HepG2 (cell line): ENCODE measurements around the gene NEURL1.

Experiments
- CTCF ChIP-seq: sonication (generic); formaldehyde crosslinking; IDR thresholded peaks from 2 replicates; pipeline ENCODE4 v1.5.0; 2020; ENCODE audit warnings: mild to moderate bottlenecking, missing genetic modification reagents, moderate library complexity
- HCFC1 ChIP-seq: fragments of 150-350 bp; IDR thresholded peaks from 2 replicates; pipeline ENCODE4 v1.6.1; 2014; ENCODE audit warnings: low read depth, low read length
- HMG20B ChIP-seq: conservative IDR thresholded peaks from 2 replicates; pipeline ENCODE4 v1.6.1; 2016; ENCODE audit warnings: missing genetic modification reagents, missing compliant biosample characterization
- HMGXB4 ChIP-seq, 2 experiments: sonication (generic) in 1 of 2; formaldehyde crosslinking in 1 of 2; IDR thresholded peaks; 2 replicates each; pipeline versions ENCODE4 v1.4.0 to v1.6.1; 2018 to 2020; ENCODE audit warnings: missing genetic modification reagents in 2 of 2, borderline replicate concordance in 1 of 2, low read depth in 1 of 2, mild to moderate bottlenecking in 1 of 2, missing biosample characterization in 1 of 2
- HOXA7 ChIP-seq: sonication (generic); formaldehyde crosslinking; IDR thresholded peaks from 2 replicates; pipeline ENCODE4 v1.8.1; 2022; ENCODE audit warnings: mild to moderate bottlenecking, missing genetic modification reagents, moderate library complexity
- IRF1 ChIP-seq: sonication (generic); formaldehyde crosslinking; IDR thresholded peaks from 2 replicates; pipeline ENCODE4 v1.4.0; 2020; ENCODE audit warnings: low read depth, mild to moderate bottlenecking, missing genetic modification reagents
- KLF11 ChIP-seq: IDR thresholded peaks from 2 replicates; pipeline ENCODE4 v1.6.1; 2016; ENCODE audit warnings: missing compliant biosample characterization
- MAFK ChIP-seq, 2 experiments: IDR thresholded peaks in 1 of 2; conservative IDR thresholded peaks in 1 of 2; 2 replicates each; pipeline ENCODE4 v1.6.1; 2011; ENCODE audit warnings: improper control_type of control experiment in 2 of 2, low read length in 2 of 2
- POLR2A ChIP-seq, 2 experiments: IDR thresholded peaks; 2 replicates each; pipeline ENCODE4 v1.6.1; 2011; ENCODE audit warnings: low read depth in 2 of 2, low read length in 2 of 2, mild to moderate bottlenecking in 1 of 2, moderate library complexity in 1 of 2; ENCODE audit not compliant: insufficient read depth in 1 of 2
- POLR2AphosphoS2 ChIP-seq: IDR thresholded peaks from 2 replicates; pipeline ENCODE4 v1.6.1; 2011; ENCODE audit warnings: low read depth, low read length, improper control_type of control experiment
- REST ChIP-seq, 2 experiments: IDR thresholded peaks; 2 replicates each; pipeline ENCODE4 v1.6.1; 2011 to 2012; ENCODE audit warnings: low read length in 2 of 2, borderline replicate concordance in 1 of 2, low read depth in 1 of 2, mild to moderate bottlenecking in 1 of 2, moderate library complexity in 1 of 2
- TF ChIP-seq, protein P1 (sequence below): sonication (generic); formaldehyde crosslinking; IDR thresholded peaks from 2 replicates; pipeline ENCODE4 v1.4.0; 2020; ENCODE audit warnings: missing genetic modification reagents, borderline replicate concordance

GRCh38 chr10:103499881-103500280 is 6.4 kb downstream of the NEURL1 start:
- TF ChIP-seq REST (IDR thresholded peaks at IDR 0.05; ENCODE audit: borderline replicate concordance in 1 of 2, low read depth in 1 of 2, low read length in 2 of 2) = no peak
- TF ChIP-seq KLF11 = no peak
- no peak for TF ChIP-seq POLR2AphosphoS2
- no peak for TF ChIP-seq MAFK (conservative IDR thresholded peaks at IDR 0.05 in 1 of 2, IDR thresholded peaks at IDR 0.05 in 1 of 2; ENCODE audit: low read length in 2 of 2)
- no peak for TF ChIP-seq HCFC1
- TF ChIP-seq HOXA7 (CRISPR knock-in tag) = no peak
- no peak for TF ChIP-seq HMGXB4 (CRISPR knock-in tag; IDR thresholded peaks at IDR 0.05; ENCODE audit: borderline replicate concordance in 1 of 2, low read depth in 1 of 2)
- no peak for TF ChIP-seq POLR2A (IDR thresholded peaks at IDR 0.05; ENCODE audit: insufficient read depth in 1 of 2, low read depth in 2 of 2, low read length in 2 of 2)
- TF ChIP-seq IRF1 (CRISPR knock-in tag) = no peak
- TF ChIP-seq CTCF = no peak
- TF ChIP-seq, protein P1, sequence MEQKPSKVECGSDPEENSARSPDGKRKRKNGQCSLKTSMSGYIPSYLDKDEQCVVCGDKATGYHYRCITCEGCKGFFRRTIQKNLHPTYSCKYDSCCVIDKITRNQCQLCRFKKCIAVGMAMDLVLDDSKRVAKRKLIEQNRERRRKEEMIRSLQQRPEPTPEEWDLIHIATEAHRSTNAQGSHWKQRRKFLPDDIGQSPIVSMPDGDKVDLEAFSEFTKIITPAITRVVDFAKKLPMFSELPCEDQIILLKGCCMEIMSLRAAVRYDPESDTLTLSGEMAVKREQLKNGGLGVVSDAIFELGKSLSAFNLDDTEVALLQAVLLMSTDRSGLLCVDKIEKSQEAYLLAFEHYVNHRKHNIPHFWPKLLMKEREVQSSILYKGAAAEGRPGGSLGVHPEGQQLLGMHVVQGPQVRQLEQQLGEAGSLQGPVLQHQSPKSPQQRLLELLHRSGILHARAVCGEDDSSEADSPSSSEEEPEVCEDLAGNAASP (CRISPR knock-in tag) = no peak
- no peak for TF ChIP-seq HMG20B (CRISPR knock-in tag)
